ENCODE data around the gene CCDC57.

The CCDC57 gene

GRCh38 chr17:82054351-82055022 is 158.2 kb downstream of the CCDC57 start:
- in situ Hi-C loops (cut with HindIII; ENCODE audit: low pct_ligation_motif_present, low sequenced_read_pairs), result no loop called here
- TF ChIP-seq CTCF (IDR thresholded peaks at IDR 0.05; ENCODE audit: low read depth, low read length, missing control alignments), result no peak
- no peak for DNase-seq
- Histone ChIP-seq H3K27ac (no peak overlapping the region), H3K27me3 (replicated peaks) (no peaks in the 10 kb centered on the region), H3K4me3 (ENCODE audit: low read depth, low read length) (no peak overlapping the region), H3K36me3 (replicated peaks) (peaks cover 47% of the 10 kb centered on the region)

- Histone ChIP-seq H3K27me3 (replicated peaks) (no peaks in the 10 kb centered on the region), H3K4me3 (ENCODE audit: low read depth, low read length) (no peak overlapping the region), H3K27ac (no peak overlapping the region), H3K36me3 (replicated peaks) (peaks cover 47% of the 10 kb centered on the region)
- TF ChIP-seq CTCF (IDR thresholded peaks at IDR 0.05; ENCODE audit: low read depth, low read length, missing control alignments), result no peak
- in situ Hi-C loops (cut with HindIII; ENCODE audit: low pct_ligation_motif_present, low sequenced_read_pairs), result no loop called here
- no peak for DNase-seq
These were observed 158.9 kb downstream of the CCDC57 start for GRCh38 chr17:82053556-82054263.

- no peaks in the 10 kb centered on the region for H3K27me3 ChIP-seq (replicated peaks)
- DNase-seq, result no peak
- peak overlapping the region; percentile 77 for H3K4me3 ChIP-seq (ENCODE audit: low read depth, low read length)
- peaks cover 43% of the 10 kb centered on the region for H3K36me3 ChIP-seq (replicated peaks)
- no peak overlapping the region for H3K27ac ChIP-seq
- in situ Hi-C loops (cut with HindIII; ENCODE audit: low pct_ligation_motif_present, low sequenced_read_pairs), result no loop called here
- TF ChIP-seq CTCF (IDR thresholded peaks at IDR 0.05; ENCODE audit: low read depth, low read length, missing control alignments), result no peak
These were observed 159.5 kb downstream of the CCDC57 start for GRCh38 chr17:82053130-82053529.

- DNase-seq, result no peak
- Histone ChIP-seq H3K27me3 (replicated peaks) (no peaks in the 10 kb centered on the region), H3K27ac (no peak overlapping the region), H3K4me3 (ENCODE audit: low read depth, low read length) (peak overlapping the region; percentile 77), H3K36me3 (replicated peaks) (peaks cover 39% of the 10 kb centered on the region)
- in situ Hi-C loops (cut with HindIII; ENCODE audit: low pct_ligation_motif_present, low sequenced_read_pairs), result no loop called here
- no peak for TF ChIP-seq CTCF (IDR thresholded peaks at IDR 0.05; ENCODE audit: low read depth, low read length, missing control alignments)
These were observed 160.0 kb downstream of the CCDC57 start for GRCh38 chr17:82052638-82053059.

GRCh38 chr17:82051776-82052637 is 160.6 kb downstream of the CCDC57 start, which contains the start of the genes GPS1 and RFNG:
Gene GPS1, plus strand, starts transcription at chr17:82051898. Its CDS starts 34 bp downstream, at chr17:82051932.
Gene RFNG, minus strand, starts transcription at chr17:82051811. Its CDS starts 45 bp downstream, at chr17:82051766.
- Histone ChIP-seq H3K27ac (peak within 1 kb of the TSS; percentile 21), H3K4me3 (ENCODE audit: low read depth, low read length) (peak within 1 kb of the TSS; percentile 77), H3K27me3 (replicated peaks) (no peaks in the 10 kb centered on the region), H3K36me3 (replicated peaks) (peaks cover 38% of the 10 kb centered on the region)
- TF ChIP-seq CTCF (IDR thresholded peaks at IDR 0.05; ENCODE audit: low read depth, low read length, missing control alignments), result no peak
- in situ Hi-C loops (cut with HindIII; ENCODE audit: low pct_ligation_motif_present, low sequenced_read_pairs), result no loop called here
- no peak for DNase-seq
